GM18502 (cell line): ENCODE data around the gene ULK1.
A peak's percentile ranks its signal among the peaks of the same experiment; 100 is the strongest.

Experiments
- ATAC-seq: cut with Tn5 transposase; IDR thresholded peaks from one replicate; pipeline ENCODE4 v1.9.1; 2021; ENCODE audit warnings: mild to moderate bottlenecking; ENCODE audit not compliant: unreplicated experiment, poor library complexity

The ULK1 gene

DNA sequence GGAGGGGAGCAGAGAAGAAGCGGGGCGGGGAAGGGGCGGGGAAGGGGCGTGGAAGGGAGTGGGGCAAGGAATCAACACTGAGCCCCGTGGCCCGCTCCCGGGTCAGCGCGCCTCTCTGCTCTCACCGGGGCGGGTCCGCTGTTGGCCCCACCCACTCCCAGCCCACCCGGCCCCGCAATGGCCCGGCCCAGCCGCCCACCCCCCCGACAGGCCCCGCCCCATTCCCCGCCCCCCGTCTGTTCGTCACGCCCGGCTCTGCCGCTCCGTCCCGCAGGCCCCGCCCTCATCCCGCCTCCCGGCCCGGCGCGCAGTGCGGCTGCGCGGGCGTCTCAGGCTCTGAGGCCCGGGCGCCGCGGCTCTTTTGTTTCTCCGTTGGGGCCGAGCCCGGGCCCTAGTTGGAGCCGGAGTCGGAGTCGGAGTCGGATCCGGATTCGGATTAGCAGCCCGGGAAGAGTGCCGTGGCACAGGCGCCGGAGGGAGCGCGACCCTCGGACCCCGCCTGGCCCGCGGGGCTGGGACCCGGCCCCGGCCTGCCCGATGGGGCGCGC is at the start of gene ULK1:
TSS of gene ULK1 (plus strand) at position 310 of the 548 bp plus-strand sequence. CDS start 380 bp downstream, outside the sequence.
- peak; percentile 80 for ATAC-seq

DNA sequence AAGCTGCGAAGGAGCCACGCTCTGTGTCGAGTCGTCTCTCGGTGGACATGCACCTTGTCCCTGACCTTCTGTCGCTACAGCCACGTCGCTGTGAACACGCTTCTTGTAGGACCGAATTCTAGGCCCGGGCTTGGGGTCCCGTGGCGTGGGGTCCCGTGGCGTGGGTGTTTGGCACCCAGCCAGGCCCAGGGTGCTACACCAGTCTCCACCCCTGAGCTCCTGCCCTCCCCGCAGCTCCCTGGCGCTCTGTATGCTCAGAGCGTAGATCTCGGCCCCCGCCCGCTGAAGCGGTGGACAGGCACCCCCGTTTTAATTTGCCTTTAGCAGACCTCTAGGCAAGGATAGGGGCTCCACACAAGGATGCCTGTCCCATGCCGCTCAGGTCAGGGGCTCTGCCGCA is 49.8 kb upstream of the ULK1 start:
- ATAC-seq = no peak

DNA sequence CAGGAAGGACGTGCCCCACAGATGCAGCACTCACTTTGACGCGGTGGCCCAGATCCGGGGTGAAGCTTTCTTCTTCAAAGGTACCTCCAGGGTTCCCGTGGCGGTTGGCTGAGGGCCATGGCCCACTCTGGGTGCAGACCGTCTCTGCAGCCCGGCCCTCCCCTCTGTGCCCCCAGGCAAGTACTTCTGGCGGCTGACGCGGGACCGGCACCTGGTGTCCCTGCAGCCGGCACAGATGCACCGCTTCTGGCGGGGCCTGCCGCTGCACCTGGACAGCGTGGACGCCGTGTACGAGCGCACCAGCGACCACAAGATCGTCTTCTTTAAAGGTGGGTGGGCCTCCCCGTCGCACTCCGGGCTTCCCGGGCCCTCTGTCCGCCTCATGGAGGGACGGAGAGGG is 49.3 kb upstream of the ULK1 start:
- no peak for ATAC-seq

DNA sequence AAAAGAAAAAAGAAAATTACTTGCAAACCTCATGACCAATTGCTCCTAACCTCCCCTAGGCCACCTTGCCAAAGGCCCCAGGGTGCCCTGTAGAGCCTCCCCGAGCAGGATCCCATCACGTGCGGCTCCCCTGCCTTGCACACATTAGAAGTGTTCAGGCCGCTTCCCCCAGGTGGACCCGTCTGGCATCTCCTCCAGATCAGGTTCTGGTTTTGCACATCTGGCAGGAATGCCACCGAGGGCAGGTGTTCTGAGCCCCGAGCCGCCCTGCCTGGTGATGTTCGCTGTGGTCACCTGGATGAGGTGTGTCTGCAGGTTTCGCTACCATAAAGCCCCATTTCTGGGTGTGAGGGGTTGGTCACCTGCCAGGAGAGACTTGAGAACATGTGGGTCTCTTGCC is 47.0 kb upstream of the ULK1 start:
- ATAC-seq = no peak

DNA sequence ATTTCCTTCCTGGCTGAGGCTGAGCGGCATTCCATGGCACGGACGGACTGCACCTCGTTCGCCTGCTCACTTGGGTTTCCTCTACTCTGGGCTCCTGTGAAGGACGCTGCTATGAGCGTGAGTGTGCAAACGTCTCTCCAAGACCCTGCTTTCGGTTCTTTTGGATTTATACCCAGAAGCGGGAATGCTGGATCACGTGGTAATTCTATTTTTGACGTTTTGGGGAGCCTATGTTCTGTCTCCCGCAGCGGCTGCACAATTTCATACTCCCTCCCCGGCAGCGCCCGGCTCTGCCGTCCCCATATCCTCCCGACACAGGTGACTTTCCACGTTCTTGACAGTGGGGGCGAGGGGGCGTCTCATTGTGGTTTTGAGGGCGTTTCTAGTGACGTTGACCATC is 45.7 kb upstream of the ULK1 start:
- ATAC-seq = no peak

DNA sequence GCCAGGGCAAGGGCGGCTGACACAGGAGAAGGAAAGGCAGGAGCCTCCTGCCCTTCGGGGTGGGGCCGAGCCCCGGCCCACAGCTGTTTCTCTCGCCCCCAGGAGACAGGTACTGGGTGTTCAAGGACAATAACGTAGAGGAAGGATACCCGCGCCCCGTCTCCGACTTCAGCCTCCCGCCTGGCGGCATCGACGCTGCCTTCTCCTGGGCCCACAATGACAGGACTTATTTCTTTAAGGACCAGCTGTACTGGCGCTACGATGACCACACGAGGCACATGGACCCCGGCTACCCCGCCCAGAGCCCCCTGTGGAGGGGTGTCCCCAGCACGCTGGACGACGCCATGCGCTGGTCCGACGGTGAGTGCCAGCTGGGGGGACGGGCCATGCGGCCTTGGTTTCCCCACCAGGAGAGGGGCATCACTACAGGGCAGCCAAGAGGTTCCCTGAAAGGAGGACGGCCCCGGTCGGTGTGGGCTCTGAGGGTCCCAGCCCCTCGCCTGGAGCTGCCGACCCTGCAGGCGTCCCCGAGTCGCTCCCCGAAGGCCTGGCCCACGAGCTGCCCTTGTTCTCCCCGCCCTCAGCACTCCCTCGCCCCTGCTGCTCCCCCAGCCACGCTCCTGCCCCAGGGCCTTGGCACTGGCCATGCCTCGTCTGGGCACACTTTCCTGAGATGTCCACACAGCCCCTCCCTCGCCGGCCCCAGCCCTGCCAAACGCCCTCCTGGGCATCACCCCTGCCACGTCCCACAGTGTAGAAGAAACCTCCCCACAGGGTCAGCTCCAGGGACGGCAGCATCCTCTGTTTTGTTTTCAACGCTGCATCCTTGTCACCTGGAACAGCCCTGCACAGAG is 44.5 kb upstream of the ULK1 start:
- ATAC-seq = no peak

DNA sequence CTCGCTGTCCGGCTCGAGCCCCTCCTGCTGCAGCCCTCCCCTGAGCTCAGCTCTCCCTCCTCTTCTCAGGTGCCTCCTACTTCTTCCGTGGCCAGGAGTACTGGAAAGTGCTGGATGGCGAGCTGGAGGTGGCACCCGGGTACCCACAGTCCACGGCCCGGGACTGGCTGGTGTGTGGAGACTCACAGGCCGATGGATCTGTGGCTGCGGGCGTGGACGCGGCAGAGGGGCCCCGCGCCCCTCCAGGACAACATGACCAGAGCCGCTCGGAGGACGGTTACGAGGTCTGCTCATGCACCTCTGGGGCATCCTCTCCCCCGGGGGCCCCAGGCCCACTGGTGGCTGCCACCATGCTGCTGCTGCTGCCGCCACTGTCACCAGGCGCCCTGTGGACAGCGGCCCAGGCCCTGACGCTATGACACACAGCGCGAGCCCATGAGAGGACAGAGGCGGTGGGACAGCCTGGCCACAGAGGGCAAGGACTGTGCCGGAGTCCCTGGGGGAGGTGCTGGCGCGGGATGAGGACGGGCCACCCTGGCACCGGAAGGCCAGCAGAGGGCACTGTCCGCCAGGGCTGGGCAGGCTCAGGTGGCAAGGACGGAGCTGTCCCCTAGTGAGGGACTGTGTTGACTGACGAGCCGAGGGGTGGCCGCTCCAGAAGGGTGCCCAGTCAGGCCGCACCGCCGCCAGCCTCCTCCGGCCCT is 43.4 kb upstream of the ULK1 start:
- ATAC-seq = no peak

DNA sequence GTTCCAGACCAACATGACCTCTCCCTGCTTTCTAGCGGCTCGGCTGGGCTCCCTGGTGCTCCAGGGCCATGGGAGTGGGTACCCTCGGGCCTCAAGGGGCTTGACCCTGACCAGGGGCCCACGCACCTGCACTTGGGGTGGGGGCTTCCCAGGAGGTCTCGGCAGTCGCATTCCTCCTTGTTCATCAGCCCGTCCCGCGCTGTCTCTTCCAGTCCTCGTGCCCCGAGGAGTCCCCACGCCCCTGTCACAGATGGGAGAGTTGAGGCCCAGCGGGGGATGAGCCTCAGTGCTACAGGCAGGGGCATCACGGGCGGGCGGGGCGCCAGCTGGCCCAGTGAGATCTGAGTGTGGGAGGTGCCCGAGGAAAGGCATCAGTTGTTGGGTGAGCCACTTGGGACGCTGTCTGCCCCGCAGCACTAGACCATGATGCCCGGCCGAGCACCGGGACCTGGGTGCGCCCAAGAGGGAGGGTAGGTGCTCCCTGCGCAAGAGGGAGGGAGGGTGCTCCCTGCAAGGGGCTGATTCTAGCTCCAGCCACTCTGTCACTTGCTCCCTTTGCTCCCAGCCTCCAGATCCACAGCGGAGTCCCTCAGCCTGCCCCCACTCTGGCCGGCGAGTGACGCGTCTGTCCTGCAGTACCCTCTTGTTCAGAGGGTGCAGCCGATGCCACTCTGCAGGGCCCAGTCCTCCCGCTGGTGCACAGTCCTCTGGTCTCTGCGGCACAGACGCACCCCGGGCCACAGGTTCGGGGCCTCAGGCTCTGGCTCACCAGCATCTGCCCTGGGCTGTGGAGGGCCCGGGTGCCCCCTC is 42.5 kb upstream of the ULK1 start:
- no peak for ATAC-seq

DNA sequence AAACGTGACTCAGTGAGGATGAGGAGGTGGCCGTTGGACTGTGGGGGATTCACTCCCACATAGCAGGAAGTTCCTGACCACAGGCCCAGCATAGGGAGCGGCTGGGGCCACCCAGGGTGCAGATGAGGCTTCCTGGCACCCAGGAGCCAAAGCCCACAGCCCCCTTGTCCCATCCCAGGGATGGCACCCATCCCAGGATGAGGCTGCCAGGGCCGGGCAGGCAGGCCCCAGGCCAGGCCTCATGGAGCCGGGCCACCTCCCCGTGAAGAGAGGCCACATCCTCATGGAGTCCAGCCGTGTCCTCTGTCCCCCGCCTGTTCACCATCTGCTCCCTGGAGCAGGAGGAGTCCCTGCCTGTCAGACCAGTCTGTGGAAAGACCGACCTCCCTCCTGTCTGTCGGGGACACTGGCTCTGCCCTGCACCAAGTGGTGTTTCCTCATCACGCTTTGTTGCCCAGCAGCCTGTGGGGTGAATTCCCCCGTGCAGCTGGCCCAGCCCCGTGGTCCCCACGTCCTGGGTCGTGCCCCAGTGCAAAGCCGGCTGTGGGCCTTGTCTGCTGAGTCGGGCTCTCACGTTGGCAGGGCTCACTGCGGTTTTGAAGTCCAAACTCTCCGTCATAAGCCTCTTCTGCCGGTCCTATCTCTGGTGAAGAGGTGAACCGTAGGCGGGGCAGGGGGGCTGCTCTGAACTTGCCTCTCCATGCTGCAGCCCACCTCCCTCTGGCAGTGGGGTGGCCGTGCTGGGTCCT is 41.7 kb upstream of the ULK1 start:
- ATAC-seq = no peak

DNA sequence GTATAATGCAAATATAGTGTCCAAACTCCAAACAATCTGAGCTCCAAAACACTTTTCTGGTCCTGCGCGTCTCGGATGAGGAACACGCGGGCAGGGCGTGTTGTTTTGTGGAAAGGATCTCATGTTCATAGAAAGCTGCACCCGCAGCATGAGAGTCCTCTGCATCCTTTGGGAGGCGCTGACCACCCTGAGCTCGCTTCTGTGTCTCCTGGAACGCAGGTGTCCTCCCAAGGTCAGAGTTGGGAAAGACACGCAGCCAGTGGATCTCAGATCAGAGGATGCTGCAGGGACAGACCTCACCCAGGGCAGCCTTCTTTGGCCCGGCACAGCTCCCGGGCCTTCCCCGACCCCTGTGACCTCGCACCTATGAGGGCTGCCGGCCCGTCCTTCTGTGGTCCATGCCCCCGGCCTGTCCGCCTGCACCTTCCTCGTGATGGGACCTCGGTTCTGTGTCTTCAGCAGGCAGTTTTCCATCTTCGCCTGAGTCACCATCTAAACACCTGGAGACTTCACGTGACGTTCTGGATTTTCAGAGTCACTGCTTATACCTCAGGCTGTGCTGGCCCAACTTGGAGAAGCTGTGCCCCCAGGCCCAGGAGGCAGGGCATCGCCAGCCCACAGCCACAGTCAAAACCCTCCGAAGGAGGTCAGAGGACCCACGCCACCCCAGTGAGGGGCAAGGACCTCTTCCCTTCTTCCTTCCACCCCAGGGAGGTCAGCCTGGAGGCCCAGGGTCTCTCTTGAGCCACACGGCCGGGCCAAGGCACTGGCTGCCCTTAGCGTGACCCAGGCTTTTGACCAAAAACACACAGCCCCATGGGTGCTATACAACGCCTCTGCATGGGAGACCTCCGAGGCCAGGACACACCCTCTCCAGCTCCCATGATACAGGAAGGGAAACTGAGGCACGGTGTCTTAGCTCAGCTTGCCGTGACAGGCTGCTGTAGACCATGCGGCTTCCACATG is 40.3 kb upstream of the ULK1 start:
- ATAC-seq = no peak

DNA sequence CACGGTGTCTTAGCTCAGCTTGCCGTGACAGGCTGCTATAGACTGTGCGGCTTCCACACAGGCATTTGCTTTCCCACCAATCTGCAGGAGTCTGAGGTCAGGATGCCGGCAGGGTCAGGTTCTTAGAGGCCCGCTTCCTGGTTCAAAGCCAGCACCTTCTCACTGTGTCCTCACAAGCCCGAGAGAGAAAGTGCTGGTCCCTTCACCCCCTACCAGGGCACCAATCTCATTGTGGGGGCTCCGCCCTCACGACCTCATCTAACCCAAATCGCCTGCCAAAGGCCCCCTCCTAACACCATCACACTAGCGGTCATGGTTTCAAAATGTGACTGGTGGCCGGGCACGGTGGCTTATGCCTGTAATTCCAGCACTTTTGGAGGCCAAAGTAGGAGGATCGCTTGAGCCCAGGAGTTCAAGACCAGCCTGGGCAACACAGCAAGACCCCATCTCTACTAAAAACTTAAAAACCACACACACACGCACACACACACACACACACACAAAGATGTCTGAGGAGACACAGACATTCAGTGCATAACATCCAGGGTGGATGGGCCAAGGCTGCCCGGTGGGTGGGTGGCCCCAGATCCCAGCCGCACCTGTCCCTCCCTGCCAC is 39.5 kb upstream of the ULK1 start:
- ATAC-seq = no peak

DNA sequence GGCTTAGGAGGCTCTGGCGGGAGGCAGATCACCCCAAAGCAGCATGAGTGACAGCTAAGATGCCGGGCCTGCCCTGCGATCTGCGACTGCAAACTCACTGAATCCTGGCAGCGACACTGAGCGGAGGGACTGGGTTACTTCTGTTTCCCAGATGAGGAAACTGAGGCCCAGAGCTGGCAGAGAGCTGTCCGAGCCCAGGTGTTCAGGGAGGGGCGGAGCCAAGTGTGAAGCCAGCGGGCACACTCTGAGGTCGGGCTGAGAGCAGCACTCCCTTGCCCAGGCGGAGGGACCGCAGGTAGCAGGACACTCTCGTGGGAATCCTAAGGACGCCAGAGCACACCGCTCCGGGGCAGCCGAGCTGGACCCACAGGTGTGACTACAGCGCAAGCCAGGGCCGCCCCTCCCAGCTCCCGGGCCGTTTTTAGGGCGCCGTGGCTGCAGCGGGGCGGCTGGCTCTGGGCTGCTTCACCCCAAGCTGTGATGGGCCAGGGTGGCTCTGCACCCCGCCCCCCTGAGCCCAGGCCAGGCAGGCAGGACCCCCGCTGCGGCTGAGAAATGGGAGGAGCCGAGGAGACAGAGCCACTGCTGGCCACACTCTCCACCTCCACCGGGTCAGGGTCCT is 38.8 kb upstream of the ULK1 start:
- ATAC-seq = no peak

DNA sequence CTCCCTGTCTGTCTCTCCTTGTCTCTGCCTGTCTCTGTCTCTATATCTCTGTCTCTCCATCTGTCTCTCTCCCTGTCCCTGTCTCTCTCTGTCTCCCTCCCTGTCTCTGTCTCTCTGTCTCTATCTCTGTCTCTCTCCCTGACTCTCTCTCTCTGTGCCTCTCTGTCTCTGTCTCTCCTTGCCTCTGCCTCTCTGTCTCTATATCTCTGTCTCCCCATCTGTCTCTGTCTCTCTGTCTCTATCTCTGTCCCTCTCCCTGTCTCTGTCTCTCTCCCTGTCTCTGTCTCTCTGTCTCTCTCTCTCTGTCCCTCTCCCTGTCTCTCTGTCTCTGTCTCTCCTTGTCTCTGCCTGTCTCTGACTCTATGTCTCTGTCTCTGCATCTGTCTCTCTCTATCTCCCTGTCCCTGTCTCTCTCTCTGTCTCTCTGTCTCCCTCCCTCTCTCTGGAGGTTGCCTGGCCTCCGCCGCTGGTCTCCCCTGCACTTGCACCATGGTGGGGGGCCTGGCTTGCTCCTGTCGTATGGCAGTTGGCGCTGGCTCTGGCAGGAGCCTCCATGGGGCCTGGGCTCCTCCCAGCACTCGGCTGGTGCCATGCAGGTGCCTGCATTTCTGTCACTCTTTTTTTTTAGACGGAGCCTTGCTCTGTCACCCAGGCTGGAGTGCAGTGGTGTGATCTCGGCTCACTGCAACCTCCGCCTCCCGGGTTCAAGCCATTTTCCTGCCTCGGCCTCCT is 37.9 kb upstream of the ULK1 start:
- ATAC-seq = no peak

DNA sequence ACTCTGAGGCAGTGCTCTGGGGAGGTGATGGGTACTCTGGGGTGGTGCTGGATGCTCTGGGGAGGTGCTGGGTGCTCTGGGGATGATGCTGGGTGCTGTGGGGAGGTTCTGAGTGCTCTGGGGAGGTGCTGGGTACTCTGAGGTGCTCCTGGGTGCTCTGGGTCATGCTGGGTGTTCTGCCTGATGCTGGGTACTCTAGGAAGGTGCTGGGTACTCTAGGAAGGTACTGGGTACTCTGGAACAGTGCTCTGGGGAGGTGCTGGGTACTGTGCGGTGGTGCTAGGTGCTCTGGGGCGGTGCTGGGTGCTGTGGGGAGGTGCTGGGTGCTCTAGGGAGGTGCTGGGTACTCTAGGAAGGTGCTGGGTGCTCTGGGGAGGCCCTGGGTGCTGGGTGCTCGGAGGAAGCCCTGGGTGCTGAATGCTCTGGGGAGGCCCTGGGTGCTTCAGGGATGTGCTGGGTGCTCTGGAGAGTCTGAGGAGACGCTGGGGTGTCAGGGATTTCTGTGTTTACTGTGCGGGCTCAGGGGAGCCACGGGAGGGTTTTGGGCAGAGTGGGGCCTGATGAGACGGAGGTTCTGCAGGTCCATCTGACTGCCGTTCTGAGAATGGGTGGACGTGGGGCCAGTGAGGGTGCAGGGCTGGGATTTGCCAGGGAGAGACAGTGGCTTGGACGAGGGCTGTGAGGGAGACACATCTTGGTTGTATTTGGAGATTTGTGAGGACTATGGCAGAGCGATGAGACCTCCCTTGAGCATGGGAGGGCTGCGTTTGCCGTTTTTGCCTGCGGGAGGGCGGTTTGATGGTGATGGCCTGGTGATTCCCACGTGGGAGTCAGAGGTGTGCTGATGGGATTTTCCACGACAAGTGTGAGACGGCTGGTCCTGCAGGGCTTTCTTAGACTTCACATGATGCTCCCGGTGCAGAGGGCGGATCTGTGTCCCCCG is 36.2 kb upstream of the ULK1 start:
- ATAC-seq = no peak

DNA sequence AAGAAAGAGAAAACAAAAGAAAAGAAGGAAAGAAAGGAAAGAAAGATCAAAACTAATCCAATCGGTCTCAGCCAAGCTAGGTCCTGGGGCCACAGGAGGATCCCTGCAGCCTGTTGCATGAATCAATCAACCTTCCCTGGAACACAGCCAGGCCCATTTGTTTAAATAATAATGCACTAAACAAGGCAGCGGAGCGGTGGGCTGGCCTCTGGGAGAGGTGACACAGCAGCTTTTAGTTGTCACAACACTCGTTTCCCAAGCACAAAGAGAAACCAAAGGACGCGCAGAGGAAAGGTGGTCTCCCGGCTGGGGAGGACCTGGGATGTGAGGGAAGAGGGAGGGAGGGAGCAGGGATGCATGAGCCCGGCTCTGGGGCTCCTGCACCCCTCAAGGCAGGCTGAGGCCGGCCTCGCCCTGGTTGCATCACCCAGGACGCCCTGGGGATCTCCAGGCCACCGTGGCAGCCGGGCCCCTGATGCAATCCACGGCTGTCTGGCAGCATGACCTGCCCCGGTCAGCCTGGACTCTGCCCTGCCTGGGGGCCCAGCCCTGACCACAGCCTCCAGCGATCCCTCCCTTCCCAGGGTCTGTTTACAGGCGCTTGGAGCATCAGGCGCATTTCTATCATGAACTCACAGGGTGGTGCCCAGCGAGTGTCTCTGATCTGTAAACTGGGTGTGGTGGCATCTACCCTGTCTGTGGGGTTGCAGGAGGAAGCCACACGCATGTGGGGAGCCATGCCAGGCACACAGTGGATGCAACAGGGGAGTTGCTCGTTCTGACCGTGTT is 33.8 kb upstream of the ULK1 start:
- ATAC-seq = no peak
